Stimulated activated CD4-positive, alpha-beta T cell treated with anti-CD3 and anti-CD28 coated beads, Interleukin-4, amount 100 ng/mL, for 24 hours (primary cell): ENCODE data around the gene DUSP15.
"Not testable (repeated sequence)": the region's sequence is repeated elsewhere in the genome, so short reads cannot be mapped to it uniquely, and the experiment has no call there.

Source experiments
- DNase-seq: peaks from one replicate; pipeline ENCODE4 v3.0.0-alpha.2; 2020

The DUSP15 gene

GRCh38 chr20:31837896-31838397 lies 32.4 kb downstream of the DUSP15 start:
- no peak for DNase-seq

GRCh38 chr20:31836853-31837608 lies 33.3 kb downstream of the DUSP15 start:
- DNase-seq: no peak

- no peak for DNase-seq
These were observed 34.1 kb downstream of the DUSP15 start for GRCh38 chr20:31835977-31836852.

GRCh38 chr20:31835554-31835953 lies 34.8 kb downstream of the DUSP15 start:
- DNase-seq: no peak

- no peak for DNase-seq
These were observed 36.3 kb downstream of the DUSP15 start for GRCh38 chr20:31833931-31834521.

- DNase-seq: peak; percentile 63
These were observed 37.0 kb downstream of the DUSP15 start for GRCh38 chr20:31833130-31833930.

- no peak for DNase-seq
These were observed 38.5 kb downstream of the DUSP15 start for GRCh38 chr20:31831771-31832306.

GRCh38 chr20:31831211-31831610 lies 39.1 kb downstream of the DUSP15 start:
- DNase-seq: no peak

- no peak for DNase-seq
These were observed 39.8 kb downstream of the DUSP15 start for GRCh38 chr20:31830406-31830981.

GRCh38 chr20:31829731-31830130 lies 40.6 kb downstream of the DUSP15 start:
- no peak for DNase-seq

- DNase-seq: not testable (repeated sequence)
These were observed 42.3 kb downstream of the DUSP15 start for GRCh38 chr20:31828016-31828415.

- no peak for DNase-seq
These were observed 43.3 kb downstream of the DUSP15 start for GRCh38 chr20:31827059-31827458.

- DNase-seq: no peak
These were observed 44.3 kb downstream of the DUSP15 start for GRCh38 chr20:31826074-31826473.

GRCh38 chr20:31824554-31825313 lies 45.6 kb downstream of the DUSP15 start:
- DNase-seq: no peak

- DNase-seq: no peak
These were observed 46.2 kb downstream of the DUSP15 start for GRCh38 chr20:31824125-31824485.

GRCh38 chr20:31823360-31824124 lies 46.8 kb downstream of the DUSP15 start:
- no peak for DNase-seq

GRCh38 chr20:31822421-31823330 lies 47.7 kb downstream of the DUSP15 start:
- DNase-seq: peak; percentile 77

- no peak for DNase-seq
These were observed 48.9 kb downstream of the DUSP15 start for GRCh38 chr20:31821427-31821826.

- no peak for DNase-seq
These were observed 50.1 kb downstream of the DUSP15 start for GRCh38 chr20:31820228-31820627.
